ENCODE measurements around the gene FHIT. TPM values are rescaled to one million over a fixed set of nuclear protein-coding genes. Genes with fewer than 3 reads are reported as not detected.
"Not testable (repeated sequence)": the region's sequence is repeated elsewhere in the genome, so short reads cannot be mapped to it uniquely, and the experiment has no call there.

Gene FHIT
- total and polyA plus RNA-seq, 7 donors, result 0.98 to 10.4 (median 4.0) TPM

DNA sequence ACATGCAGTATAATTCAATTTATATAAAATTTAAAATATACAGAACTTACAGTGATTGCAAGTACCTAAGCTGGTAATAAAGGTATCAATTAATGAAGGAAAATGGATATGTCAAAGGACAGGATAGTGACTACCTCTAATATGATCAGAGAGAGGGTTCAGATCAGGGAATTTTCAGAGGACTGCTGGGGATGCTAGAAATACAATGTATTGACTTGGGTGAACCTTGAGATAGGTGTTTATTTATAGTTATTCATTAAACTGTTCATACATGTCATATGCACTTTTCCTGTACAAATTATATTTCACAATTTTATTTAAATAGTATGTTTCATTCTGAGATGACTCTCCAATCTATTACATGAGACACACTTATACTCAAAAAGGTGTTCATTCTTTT lies 554.1 kb downstream of the FHIT start:
- intact Hi-C loops (cut with DNase I), result no loop called here
- H3K4me1 ChIP-seq, result no peaks in the 10 kb centered on the region
- TF ChIP-seq, protein P1, sequence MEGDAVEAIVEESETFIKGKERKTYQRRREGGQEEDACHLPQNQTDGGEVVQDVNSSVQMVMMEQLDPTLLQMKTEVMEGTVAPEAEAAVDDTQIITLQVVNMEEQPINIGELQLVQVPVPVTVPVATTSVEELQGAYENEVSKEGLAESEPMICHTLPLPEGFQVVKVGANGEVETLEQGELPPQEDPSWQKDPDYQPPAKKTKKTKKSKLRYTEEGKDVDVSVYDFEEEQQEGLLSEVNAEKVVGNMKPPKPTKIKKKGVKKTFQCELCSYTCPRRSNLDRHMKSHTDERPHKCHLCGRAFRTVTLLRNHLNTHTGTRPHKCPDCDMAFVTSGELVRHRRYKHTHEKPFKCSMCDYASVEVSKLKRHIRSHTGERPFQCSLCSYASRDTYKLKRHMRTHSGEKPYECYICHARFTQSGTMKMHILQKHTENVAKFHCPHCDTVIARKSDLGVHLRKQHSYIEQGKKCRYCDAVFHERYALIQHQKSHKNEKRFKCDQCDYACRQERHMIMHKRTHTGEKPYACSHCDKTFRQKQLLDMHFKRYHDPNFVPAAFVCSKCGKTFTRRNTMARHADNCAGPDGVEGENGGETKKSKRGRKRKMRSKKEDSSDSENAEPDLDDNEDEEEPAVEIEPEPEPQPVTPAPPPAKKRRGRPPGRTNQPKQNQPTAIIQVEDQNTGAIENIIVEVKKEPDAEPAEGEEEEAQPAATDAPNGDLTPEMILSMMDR (IDR thresholded peaks at IDR 0.05), result no peak
- no peaks in the 10 kb centered on the region for H3K27me3 ChIP-seq (ENCODE audit: insufficient read depth in 3 of 3, low read length in 2 of 3)
- H3K4me3 ChIP-seq, result no peak overlapping the region
- DNase-seq (no peak), ATAC-seq (no peak)
- no peak overlapping the region for H3K27ac ChIP-seq
- no peaks in the 10 kb centered on the region for H3K9me3 ChIP-seq
- H3K36me3 ChIP-seq (ENCODE audit: insufficient read depth in 1 of 2, low read depth in 1 of 2), result no peaks in the 10 kb centered on the region

DNA sequence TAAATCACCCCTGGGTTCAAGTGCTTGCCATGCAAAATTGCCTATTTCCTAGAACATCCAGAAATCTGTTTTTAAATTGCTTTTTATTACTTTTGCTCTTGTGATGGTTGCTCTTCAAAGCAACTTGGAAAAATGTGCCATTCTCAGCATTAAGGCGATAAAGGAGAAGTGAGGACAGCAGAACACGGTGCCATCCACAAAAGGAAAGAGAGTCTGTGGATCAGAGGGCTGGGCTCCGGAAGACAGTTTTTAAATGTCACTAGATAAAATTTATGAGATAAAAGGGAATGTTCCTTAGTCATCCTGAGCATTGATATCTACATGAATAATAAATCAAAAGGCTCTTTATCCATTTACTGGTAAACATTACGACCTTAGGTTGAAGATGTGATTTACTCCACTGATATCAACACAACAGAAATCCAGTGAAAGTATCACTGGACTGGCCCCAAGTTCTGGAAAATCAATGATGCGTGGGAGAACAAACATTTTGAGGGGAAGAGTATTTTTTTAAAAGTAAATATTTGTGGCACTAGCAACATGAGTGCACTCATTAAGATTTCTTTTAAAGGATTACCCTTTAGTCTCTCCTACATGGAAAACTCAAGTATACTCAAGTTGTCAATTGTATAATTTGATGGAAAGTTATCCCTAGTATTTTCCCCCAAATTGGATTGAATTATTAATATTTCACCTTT lies 554.7 kb downstream of the FHIT start:
- H3K4me1 ChIP-seq, result no peaks in the 10 kb centered on the region
- intact Hi-C loops (cut with DNase I), result no loop called here
- H3K4me3 ChIP-seq, result no peak overlapping the region
- DNase-seq, result no peak
- H3K36me3 ChIP-seq (ENCODE audit: insufficient read depth in 1 of 2, low read depth in 1 of 2), result no peaks in the 10 kb centered on the region
- TF ChIP-seq, protein P1 (IDR thresholded peaks at IDR 0.05), result no peak
- no peaks in the 10 kb centered on the region for H3K9me3 ChIP-seq
- ATAC-seq, result no peak
- 69 to 70% (median 70%) methylated on average over 5 of the region's 5 CpGs for WGBS, 3 donors
- no peak overlapping the region for H3K27ac ChIP-seq
- H3K27me3 ChIP-seq (ENCODE audit: insufficient read depth in 3 of 3, low read length in 2 of 3), result no peaks in the 10 kb centered on the region

DNA sequence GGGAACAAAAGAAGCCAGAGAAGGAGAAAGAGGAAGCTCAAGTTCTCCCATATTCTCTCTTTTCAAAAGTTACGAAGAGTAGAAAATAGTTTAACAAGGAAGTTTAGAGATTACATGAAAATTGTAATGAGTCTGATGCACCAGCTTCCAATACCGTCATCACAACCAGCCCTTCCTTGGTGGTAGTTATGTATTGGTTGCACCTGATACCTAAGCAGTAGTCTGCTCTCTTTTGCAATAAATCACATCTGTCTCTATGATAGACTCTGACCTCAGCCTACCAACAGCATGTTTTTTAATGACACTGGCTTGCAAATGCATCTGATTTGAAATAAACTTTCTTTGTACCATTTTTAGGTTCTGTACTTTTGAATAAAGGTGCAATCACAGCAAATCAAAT lies 575.8 kb downstream of the FHIT start:
- no peak for DNase-seq
- no peaks in the 10 kb centered on the region for H3K36me3 ChIP-seq (ENCODE audit: insufficient read depth in 1 of 2, low read depth in 1 of 2)
- H3K27ac ChIP-seq, result no peak overlapping the region
- no peaks in the 10 kb centered on the region for H3K27me3 ChIP-seq (ENCODE audit: insufficient read depth in 3 of 3, low read length in 2 of 3)
- TF ChIP-seq, protein P1 (IDR thresholded peaks at IDR 0.05), result no peak
- ATAC-seq, result no peak
- H3K4me3 ChIP-seq, result no peak overlapping the region
- intact Hi-C loops (cut with DNase I), result no loop called here
- WGBS, 3 donors, result 84 to 92% (median 90%) methylated on average over 2 of the region's 2 CpGs
- peaks cover 3% of the 10 kb centered on the region for H3K9me3 ChIP-seq
- H3K4me1 ChIP-seq, result no peaks in the 10 kb centered on the region

DNA sequence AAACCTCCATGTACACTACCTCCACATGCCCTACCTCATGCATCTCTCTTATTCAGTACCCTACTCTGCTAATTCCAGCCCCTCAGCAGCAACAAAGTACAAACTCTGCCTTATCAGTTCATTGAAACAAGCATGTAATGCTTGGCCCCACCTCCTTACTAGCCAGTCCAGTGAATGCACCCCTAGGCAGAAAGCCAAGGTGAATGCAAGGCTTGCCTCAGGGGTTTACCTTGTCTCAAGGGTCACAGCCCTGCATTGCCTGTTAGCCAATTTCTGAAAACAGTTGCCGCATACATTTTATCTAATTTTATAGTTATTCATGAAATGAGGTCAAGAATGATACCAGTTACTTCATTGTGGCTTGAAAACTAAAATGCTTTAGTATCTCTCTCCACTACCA lies 576.4 kb downstream of the FHIT start:
- Histone ChIP-seq H3K27ac (no peak overlapping the region), H3K36me3 (ENCODE audit: insufficient read depth in 1 of 2, low read depth in 1 of 2) (no peaks in the 10 kb centered on the region), H3K4me1 (no peaks in the 10 kb centered on the region), H3K9me3 (peaks cover 3% of the 10 kb centered on the region), H3K27me3 (ENCODE audit: insufficient read depth in 3 of 3, low read length in 2 of 3) (no peaks in the 10 kb centered on the region), H3K4me3 (no peak overlapping the region)
- no peak for ATAC-seq
- intact Hi-C loops (cut with DNase I), result no loop called here
- TF ChIP-seq, protein P1 (IDR thresholded peaks at IDR 0.05), result no peak
- no peak for DNase-seq
- 93 to 96% (median 94%) methylated on average over 1 of the region's 1 CpG for WGBS, 3 donors

DNA sequence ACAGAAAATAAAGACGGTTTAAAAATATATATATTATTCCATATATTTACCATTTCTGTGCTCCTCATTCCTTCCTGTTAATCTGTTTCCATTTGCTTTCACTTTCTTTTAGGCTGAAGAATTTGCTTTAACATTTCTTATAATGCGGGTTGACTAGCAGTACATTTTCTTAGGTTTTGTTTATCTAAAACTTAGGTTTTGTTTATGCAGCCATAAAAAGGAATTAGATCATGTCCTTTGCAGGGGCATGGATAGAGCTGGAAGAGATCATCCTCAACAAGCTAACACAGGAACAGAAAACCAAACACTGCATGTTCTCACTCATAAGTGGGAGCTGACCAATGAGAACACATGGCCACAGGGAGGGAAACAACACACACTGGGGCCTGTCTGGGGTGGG lies 578.1 kb downstream of the FHIT start:
- WGBS, 3 donors, result 49 to 73% (median 70%) methylated on average over 2 of the region's 2 CpGs
- ATAC-seq (no peak), DNase-seq (no peak)
- no peak overlapping the region for H3K27ac ChIP-seq
- H3K4me1 ChIP-seq, result no peaks in the 10 kb centered on the region
- peaks cover 3% of the 10 kb centered on the region for H3K9me3 ChIP-seq
- no peaks in the 10 kb centered on the region for H3K36me3 ChIP-seq (ENCODE audit: insufficient read depth in 1 of 2, low read depth in 1 of 2)
- no peak overlapping the region for H3K4me3 ChIP-seq
- intact Hi-C loops (cut with DNase I), result no loop called here
- TF ChIP-seq, protein P1 (IDR thresholded peaks at IDR 0.05), result no peak
- no peaks in the 10 kb centered on the region for H3K27me3 ChIP-seq (ENCODE audit: insufficient read depth in 3 of 3, low read length in 2 of 3)

DNA sequence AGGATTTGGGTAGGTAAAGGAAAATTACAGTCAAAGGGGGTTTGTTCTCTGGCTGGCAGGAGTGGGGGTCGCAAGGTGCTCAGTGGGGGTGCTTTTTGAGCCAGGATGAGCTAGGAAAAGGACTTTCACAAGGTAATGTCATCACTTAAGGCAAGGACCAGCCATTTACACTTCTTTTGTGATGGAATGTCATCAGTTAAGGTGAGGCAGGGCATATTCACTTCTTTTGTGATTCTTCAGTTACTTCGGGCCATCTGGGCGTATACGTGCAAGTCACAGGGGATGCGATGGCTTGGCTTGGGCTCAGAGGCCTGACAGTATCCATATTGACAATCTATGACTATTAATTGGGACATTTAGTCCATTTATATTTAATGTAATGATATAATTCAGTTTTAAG lies 578.9 kb downstream of the FHIT start:
- 90 to 92% (median 91%) methylated on average over 5 of the region's 5 CpGs for WGBS, 3 donors
- H3K9me3 ChIP-seq; intact Hi-C loops (cut with DNase I): not testable (repeated sequence)

More for the DNA sequence above, 578.9 kb downstream of the FHIT start:
- not testable (repeated sequence) for H3K36me3 ChIP-seq (ENCODE audit: insufficient read depth in 1 of 2, low read depth in 1 of 2); H3K27me3 ChIP-seq (ENCODE audit: insufficient read depth in 3 of 3, low read length in 2 of 3); DNase-seq; H3K4me3 ChIP-seq; ATAC-seq; H3K4me1 ChIP-seq; H3K27ac ChIP-seq

All from psoas muscle (tissue), 8 donors.